GM23338 (cell line): ENCODE measurements around the gene GARS1. TPM values are rescaled to one million over a fixed set of nuclear protein-coding genes. Genes with fewer than 3 reads are reported as not detected.
A peak's percentile ranks its signal among the peaks of the same experiment; 100 is the strongest.

Experiments used
- ATAC-seq: fragments of 200-7000 bp; cut with Tn5 transposase; 3 replicates; pipeline ENCODE4 v1.9.1; 2020
- DNase-seq: peaks from one replicate; pipeline ENCODE4 v3.0.0-alpha.2; 2015; ENCODE audit warnings: low spot score
- H2AFZ ChIP-seq: fragments of 200-600 bp; sonication (generic); 2 replicates; pipeline ENCODE4 v1.8.0; 2016; ENCODE audit warnings: antibody characterized with exemption, mild to moderate bottlenecking, moderate library complexity
- H3F3A ChIP-seq: fragments of 200-600 bp; sonication (generic); replicated peaks from 2 replicates; pipeline ENCODE4 v1.8.0; 2017; ENCODE audit warnings: antibody characterized with exemption, mixed run types, low read depth
- H3K27ac ChIP-seq: fragments of 200-600 bp; sonication (generic); 2 replicates; pipeline ENCODE4 v1.6.1; 2016; ENCODE audit warnings: low read depth
- H3K27me3 ChIP-seq: fragments of 200-600 bp; sonication (generic); 2 replicates; pipeline ENCODE4 v1.8.0; 2016; ENCODE audit warnings: mild to moderate bottlenecking, mixed run types, moderate library complexity; ENCODE audit not compliant: insufficient read depth
- H3K36me3 ChIP-seq: fragments of 200-600 bp; sonication (generic); 2 replicates; pipeline ENCODE4 v1.8.0; 2016; ENCODE audit warnings: mild to moderate bottlenecking; ENCODE audit not compliant: insufficient read depth
- H3K4me1 ChIP-seq: fragments of 200-600 bp; sonication (generic); 2 replicates; pipeline ENCODE4 v1.8.0; 2016; ENCODE audit warnings: mild to moderate bottlenecking, moderate library complexity; ENCODE audit not compliant: insufficient read depth
- H3K4me2 ChIP-seq: fragments of 200-600 bp; sonication (generic); 2 replicates; pipeline ENCODE4 v1.7.1; 2017; ENCODE audit warnings: mixed run types
- H3K4me3 ChIP-seq: fragments of 200-600 bp; sonication (generic); 2 replicates; pipeline ENCODE4 v1.6.1; 2016; ENCODE audit warnings: mixed run types
- H3K79me2 ChIP-seq: fragments of 200-600 bp; sonication (generic); replicated peaks from 2 replicates; pipeline ENCODE4 v1.8.0; 2017; ENCODE audit warnings: mild to moderate bottlenecking; ENCODE audit not compliant: insufficient read depth
- H3K9me2 ChIP-seq: fragments of 200-600 bp; sonication (generic); 2 replicates; pipeline ENCODE4 v1.8.0; 2017; ENCODE audit not compliant: insufficient read depth
- H4K20me1 ChIP-seq: fragments of 200-600 bp; sonication (generic); replicated peaks from 2 replicates; pipeline ENCODE4 v1.8.0; 2017; ENCODE audit warnings: mild to moderate bottlenecking; ENCODE audit not compliant: insufficient read depth
- H3K27ac Mint-ChIP-seq: 2 replicates; pipeline ENCODE4 v1.8.0; 2020; ENCODE audit warnings: inconsistent platforms, mild to moderate bottlenecking, moderate library complexity, mixed read lengths
- H3K27me3 Mint-ChIP-seq: 3 replicates; pipeline ENCODE4 v1.8.0; 2022; ENCODE audit warnings: low read depth, mild to moderate bottlenecking, moderate library complexity, mixed read lengths, inconsistent platforms; ENCODE audit not compliant: insufficient read depth, poor library complexity
- H3K36me3 Mint-ChIP-seq: 3 replicates; pipeline ENCODE4 v1.8.0; 2021; ENCODE audit warnings: low read depth, mild to moderate bottlenecking, inconsistent platforms, moderate library complexity, mixed read lengths
- H3K4me1 Mint-ChIP-seq: 3 replicates; pipeline ENCODE4 v1.8.0; 2020; ENCODE audit warnings: mild to moderate bottlenecking, inconsistent platforms, mixed read lengths
- H3K4me3 Mint-ChIP-seq: 3 replicates; pipeline ENCODE4 v1.8.0; 2021; ENCODE audit warnings: moderate library complexity, mild to moderate bottlenecking, inconsistent platforms, mixed read lengths
- H3K9me3 Mint-ChIP-seq: 3 replicates; pipeline ENCODE4 v1.8.0; 2020; ENCODE audit warnings: moderate library complexity, mild to moderate bottlenecking, inconsistent platforms, mixed read lengths
- CREB1 ChIP-seq: fragments of 250-450 bp; sonication (Bioruptor Pico); IDR thresholded peaks from 2 replicates; pipeline ENCODE4 v1.5.0; 2020; ENCODE audit warnings: low read depth, mild to moderate bottlenecking, moderate library complexity
- CTCF ChIP-seq, 2 experiments: fragments of 200-600 bp in 1 of 2; sonication (generic) in 1 of 2; conservative IDR thresholded peaks; 2 replicates each; pipeline versions ENCODE4 v1.5.1 to v1.6.1; 2016 to 2017; ENCODE audit warnings: antibody characterized with exemption in 2 of 2, low read depth in 2 of 2, mild to moderate bottlenecking in 2 of 2, moderate library complexity in 1 of 2
- NANOG ChIP-seq: IDR thresholded peaks from 2 replicates; pipeline ENCODE4 v1.6.1; 2016; ENCODE audit warnings: antibody characterized with exemption, borderline replicate concordance
- POLR2AphosphoS5 ChIP-seq: IDR thresholded peaks from 2 replicates; pipeline ENCODE4 v1.6.1; 2016; ENCODE audit warnings: antibody characterized with exemption, low read depth
- REST ChIP-seq: IDR thresholded peaks from one replicate; pipeline ENCODE4 v1.6.1; 2018; ENCODE audit warnings: antibody characterized with exemption; ENCODE audit not compliant: unreplicated experiment
- STAT1 ChIP-seq: IDR thresholded peaks from one replicate; pipeline ENCODE4 v1.6.1; 2016; ENCODE audit warnings: antibody characterized with exemption; ENCODE audit not compliant: unreplicated experiment
- ZNF331 ChIP-seq: fragments of 250-450 bp; sonication (Bioruptor Pico); IDR thresholded peaks from 2 replicates; pipeline ENCODE4 v1.5.0; 2020; ENCODE audit warnings: low read depth, mild to moderate bottlenecking, moderate library complexity
- polyA plus RNA-seq: library from polyadenylated mRNA; unstranded; fragments of >200 nt; fragmentation: Nextera tagmentation; extraction: Ambion mirVana; gene quantifications from 2 replicates; pipeline ENCODE4 v1.2.1, GENCODE V29; 2016
- total RNA-seq: library from RNA; depleted of rRNA; stranded (reverse); fragments of >200 nt; shearing (Covaris generic); gene quantifications from 2 replicates; pipeline ENCODE4 v1.2.3, GENCODE V29; 2014

GARS1 gene
- total and polyA plus RNA-seq, 2 experiments from 2014 or later: 207 to 241 TPM

GRCh38 chr7:30681331-30681797 lies 86.7 kb downstream of the GARS1 start:
- Histone ChIP-seq H3K4me1 (peaks cover 15% of the 10 kb centered on the region; the same call in 1 of the 2 replicates), H3K4me3 (peak overlapping the region; percentile 75)

More at GRCh38 chr7:30681331-30681797, 86.7 kb downstream of the GARS1 start:
- peaks cover 35% of the 10 kb centered on the region for H3K27me3 Mint-ChIP-seq
- Histone ChIP-seq H3K4me2 (peak overlapping the region; percentile 92), H3K79me2 (no peaks in the 10 kb centered on the region), H4K20me1 (no peaks in the 10 kb centered on the region), H3K27ac (no peak overlapping the region), H3K27me3 (peaks cover 59% of the 10 kb centered on the region), H3K36me3 (no peaks in the 10 kb centered on the region), H3F3A (no peaks in the 10 kb centered on the region), H3K9me2 (no peaks in the 10 kb centered on the region), H2AFZ (peak overlapping the region; percentile 89)
- H3K27ac Mint-ChIP-seq: no peak overlapping the region
- DNase-seq (peak; percentile 87), ATAC-seq (peak; percentile 54)
- peaks cover 42% of the 10 kb centered on the region for H3K4me1 Mint-ChIP-seq
- TF ChIP-seq POLR2AphosphoS5 (no peak), CREB1 (CRISPR knock-in tag) (no peak), STAT1 (no peak), REST (no peak), ZNF331 (CRISPR knock-in tag) (no peak), CTCF (conservative IDR thresholded peaks at IDR 0.05; ENCODE audit: low read depth in 2 of 2) (peak; percentile 7 to 24; a peak in 2 of 4 replicates), NANOG (no peak)
- H3K4me3 Mint-ChIP-seq: peak overlapping the region; percentile 79
- no peaks in the 10 kb centered on the region for H3K9me3 Mint-ChIP-seq
- H3K36me3 Mint-ChIP-seq: no peaks in the 10 kb centered on the region; the same call in 2 of the 3 replicates
